Calu3 (cell line): ENCODE data around the gene DDX46. TPM values are rescaled to one million over a fixed set of nuclear protein-coding genes. Genes with fewer than 3 reads are reported as not detected.

Source experiments
- BruUV-seq: library from RNA; stranded (reverse); fragments of 400-500 nt; replicated peaks from 2 replicates; lab custom pipeline; 2021; lab: Mats Ljungman, UMichigan
- CTCF ChIA-PET: fragments of 300-600 bp; sonication (Branson Sonifier 250); formaldehyde crosslinking; loops from one replicate; lab custom pipeline; 2022; ENCODE audit warnings: antibody characterized with exemption; lab: Charles Lee
- DNase-seq: peaks from one replicate; pipeline ENCODE4 v3.0.0; 2022
- H3K27ac Mint-ChIP-seq: one replicate; pipeline ENCODE4 v1.8.0; 2022; ENCODE audit warnings: mixed read lengths; ENCODE audit not compliant: unreplicated experiment
- H3K27me3 Mint-ChIP-seq: one replicate; pipeline ENCODE4 v1.8.0; 2022; ENCODE audit warnings: mixed read lengths; ENCODE audit not compliant: unreplicated experiment
- H3K36me3 Mint-ChIP-seq: one replicate; pipeline ENCODE4 v1.8.0; 2022; ENCODE audit warnings: mild to moderate bottlenecking, moderate library complexity, mixed read lengths; ENCODE audit not compliant: insufficient read depth, unreplicated experiment
- H3K4me1 Mint-ChIP-seq: one replicate; pipeline ENCODE4 v1.8.0; 2022; ENCODE audit warnings: mild to moderate bottlenecking, low read depth, mixed read lengths; ENCODE audit not compliant: unreplicated experiment
- H3K4me3 Mint-ChIP-seq: one replicate; pipeline ENCODE4 v1.8.0; 2022; ENCODE audit warnings: mild to moderate bottlenecking, low read depth, moderate library complexity, mixed read lengths; ENCODE audit not compliant: unreplicated experiment
- H3K9me3 Mint-ChIP-seq: one replicate; pipeline ENCODE4 v1.8.0; 2022; ENCODE audit warnings: low read depth, mixed read lengths; ENCODE audit not compliant: unreplicated experiment
- intact Hi-C: fragments of 100-400 bp; cut with micrococcal nuclease; formaldehyde crosslinking; loops from one replicate; pipeline ENCODE4 v1.10.0; 2022; ENCODE audit not compliant: unreplicated experiment
- total RNA-seq: library from RNA; stranded (reverse); gene quantifications from 2 replicates; pipeline ENCODE4 v1.2.3, GENCODE V29; 2022
- TF ChIP-seq, protein P1 (sequence below): fragments of 200-600 bp; IDR thresholded peaks from one replicate; pipeline ENCODE4 v1.8.0; 2022; ENCODE audit warnings: antibody characterized with exemption; ENCODE audit not compliant: unreplicated experiment

DDX46 gene
- total RNA-seq, 1 experiment from 2014 or later: 95.8 TPM

DNA sequence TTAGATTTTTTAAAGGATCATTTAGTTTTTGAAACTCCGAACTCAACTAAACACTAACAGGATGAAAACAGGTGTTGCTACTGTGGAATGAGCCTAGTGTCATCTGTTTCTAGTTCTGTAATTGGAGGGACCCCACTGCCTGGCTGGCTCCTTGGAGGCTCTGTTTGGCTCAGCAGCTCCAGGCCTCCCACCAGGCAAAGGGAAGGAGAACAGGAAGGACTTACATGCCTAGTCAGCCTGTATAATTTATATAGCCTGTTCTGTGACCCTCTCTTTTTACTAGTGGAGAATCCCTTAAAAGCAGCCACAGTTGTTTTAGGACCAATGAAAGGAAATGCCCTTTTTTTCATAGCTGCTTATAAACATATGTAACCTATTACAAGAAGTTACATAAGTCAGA is 66.1 kb downstream of the DDX46 start:
- H3K27ac Mint-ChIP-seq: no peak overlapping the region

DNA sequence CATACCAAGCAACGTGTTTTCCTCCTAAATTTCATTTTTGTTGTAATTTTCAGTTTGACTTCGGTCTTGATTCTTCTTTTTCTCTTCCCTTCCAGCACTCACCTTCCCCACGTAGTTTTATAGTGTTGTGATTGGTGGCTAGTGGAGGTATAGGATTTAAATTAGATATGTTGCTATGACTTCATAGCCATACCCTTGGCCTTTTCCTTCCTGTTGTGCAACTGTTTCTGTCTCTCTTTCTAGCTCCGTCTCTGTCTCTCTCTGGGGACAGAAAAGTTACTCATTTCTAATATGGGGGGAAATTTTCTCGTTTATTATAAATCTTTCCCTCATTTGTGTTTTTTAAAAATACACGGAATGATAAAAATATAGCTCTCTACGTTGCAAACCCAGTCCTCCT is 66.6 kb downstream of the DDX46 start:
- CTCF ChIA-PET: no interaction called here
- no peaks in the 10 kb centered on the region for H3K9me3 Mint-ChIP-seq
- H3K4me3 Mint-ChIP-seq: no peak overlapping the region
- H3K4me1 Mint-ChIP-seq: no peaks in the 10 kb centered on the region
- no TSS peak for BruUV-seq
- TF ChIP-seq, protein P1, sequence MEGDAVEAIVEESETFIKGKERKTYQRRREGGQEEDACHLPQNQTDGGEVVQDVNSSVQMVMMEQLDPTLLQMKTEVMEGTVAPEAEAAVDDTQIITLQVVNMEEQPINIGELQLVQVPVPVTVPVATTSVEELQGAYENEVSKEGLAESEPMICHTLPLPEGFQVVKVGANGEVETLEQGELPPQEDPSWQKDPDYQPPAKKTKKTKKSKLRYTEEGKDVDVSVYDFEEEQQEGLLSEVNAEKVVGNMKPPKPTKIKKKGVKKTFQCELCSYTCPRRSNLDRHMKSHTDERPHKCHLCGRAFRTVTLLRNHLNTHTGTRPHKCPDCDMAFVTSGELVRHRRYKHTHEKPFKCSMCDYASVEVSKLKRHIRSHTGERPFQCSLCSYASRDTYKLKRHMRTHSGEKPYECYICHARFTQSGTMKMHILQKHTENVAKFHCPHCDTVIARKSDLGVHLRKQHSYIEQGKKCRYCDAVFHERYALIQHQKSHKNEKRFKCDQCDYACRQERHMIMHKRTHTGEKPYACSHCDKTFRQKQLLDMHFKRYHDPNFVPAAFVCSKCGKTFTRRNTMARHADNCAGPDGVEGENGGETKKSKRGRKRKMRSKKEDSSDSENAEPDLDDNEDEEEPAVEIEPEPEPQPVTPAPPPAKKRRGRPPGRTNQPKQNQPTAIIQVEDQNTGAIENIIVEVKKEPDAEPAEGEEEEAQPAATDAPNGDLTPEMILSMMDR: no peak
- H3K27ac Mint-ChIP-seq: no peak overlapping the region
- no peak for DNase-seq
- H3K27me3 Mint-ChIP-seq: no peaks in the 10 kb centered on the region
- H3K36me3 Mint-ChIP-seq: peaks cover 36% of the 10 kb centered on the region
- intact Hi-C loops: no loop called here

More for the DNA sequence above, 66.1 kb downstream of the DDX46 start:
- CTCF ChIA-PET: no interaction called here
- H3K4me3 Mint-ChIP-seq: no peak overlapping the region
- intact Hi-C loops: no loop called here
- no peaks in the 10 kb centered on the region for H3K9me3 Mint-ChIP-seq
- no peak for DNase-seq
- H3K27me3 Mint-ChIP-seq: no peaks in the 10 kb centered on the region
- TF ChIP-seq, protein P1: no peak
- BruUV-seq: no TSS peak
- no peaks in the 10 kb centered on the region for H3K4me1 Mint-ChIP-seq
- peaks cover 42% of the 10 kb centered on the region for H3K36me3 Mint-ChIP-seq

DNA sequence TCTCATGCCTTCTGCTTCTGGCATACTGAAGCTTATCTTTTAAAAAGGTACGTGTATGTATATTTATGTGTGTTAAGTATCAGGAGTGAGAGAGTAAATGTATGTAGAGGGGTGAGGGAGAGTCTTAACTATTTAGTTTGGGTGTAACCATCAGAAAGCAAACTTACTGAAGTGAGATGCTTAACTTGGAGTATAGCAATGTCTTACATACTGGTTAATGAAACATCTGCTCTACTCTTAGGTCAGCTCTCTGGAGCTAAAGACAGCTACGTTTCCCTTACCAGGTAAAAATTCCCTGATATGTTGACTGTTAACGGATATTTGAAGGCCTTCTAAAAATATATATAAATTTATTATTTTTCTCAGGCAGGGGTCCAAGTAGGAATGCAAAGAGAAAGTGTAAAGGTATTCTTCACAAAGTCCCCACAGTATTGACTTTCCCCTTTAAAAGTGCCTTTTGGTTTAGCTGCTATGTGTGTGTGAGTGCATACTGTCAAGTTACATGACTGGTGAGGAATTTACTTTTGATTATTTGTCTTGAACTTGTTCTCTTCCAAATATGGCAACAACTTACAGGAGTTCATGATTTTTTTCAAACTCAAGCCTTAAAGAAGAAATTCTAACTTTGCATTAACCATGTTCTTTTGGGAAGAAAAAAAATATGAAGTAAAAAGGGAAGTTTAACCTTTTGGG is 74.9 kb downstream of the DDX46 start:
- TF ChIP-seq, protein P1: no peak
- Mint-ChIP-seq H3K36me3 (peaks cover 36% of the 10 kb centered on the region), H3K27me3 (no peaks in the 10 kb centered on the region), H3K27ac (no peak overlapping the region), H3K9me3 (no peaks in the 10 kb centered on the region), H3K4me3 (no peak overlapping the region), H3K4me1 (no peaks in the 10 kb centered on the region)
- no peak for DNase-seq
- no TSS peak for BruUV-seq
- intact Hi-C loops: no loop called here
- CTCF ChIA-PET: interaction anchor here (1.1 kb wide), 1 partner anchor 9 kb away, joined by 3 read pairs; no protein-coding TSS in a partner anchor

DNA sequence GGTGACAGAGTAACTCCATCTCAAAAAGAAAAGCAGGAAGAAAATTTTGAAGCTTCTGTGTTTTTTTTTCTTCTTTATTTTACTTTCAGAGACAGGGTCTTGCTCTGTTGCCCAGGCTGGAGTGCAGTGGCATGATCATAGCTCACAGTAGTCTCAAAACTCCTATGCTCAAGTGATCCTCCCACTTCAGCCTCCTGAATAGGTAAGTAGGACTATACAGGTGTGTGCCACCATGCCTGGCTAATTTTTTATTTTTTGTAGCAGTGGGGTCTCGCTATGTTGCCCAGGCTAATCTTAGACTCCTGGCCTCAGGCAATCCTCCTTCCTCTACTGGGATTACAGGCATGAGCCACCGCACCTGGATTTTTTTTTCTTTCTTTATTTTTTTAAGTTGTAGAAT is 77.0 kb downstream of the DDX46 start:
- peaks cover 49% of the 10 kb centered on the region for H3K36me3 Mint-ChIP-seq
- intact Hi-C loops: no loop called here

More for the DNA sequence above, 77.0 kb downstream of the DDX46 start:
- no TSS peak for BruUV-seq
- H3K27ac Mint-ChIP-seq: no peak overlapping the region
- no peak for DNase-seq
- no peaks in the 10 kb centered on the region for H3K9me3 Mint-ChIP-seq
- no peak overlapping the region for H3K4me3 Mint-ChIP-seq
- TF ChIP-seq, protein P1: no peak
- no peaks in the 10 kb centered on the region for H3K27me3 Mint-ChIP-seq
- H3K4me1 Mint-ChIP-seq: no peaks in the 10 kb centered on the region
- CTCF ChIA-PET: no interaction called here
